ENCODE data around the gene ZNF471.

- TF ChIP-seq REST (IDR thresholded peaks at IDR 0.05; ENCODE audit: low read depth), result no peak
- TF ChIP-seq FOXM1 (IDR thresholded peaks at IDR 0.05; ENCODE audit: borderline replicate concordance, low read depth), result no peak
- no peak for TF ChIP-seq EP300 (IDR thresholded peaks at IDR 0.05; ENCODE audit: borderline replicate concordance)
- TF ChIP-seq YY1 (IDR thresholded peaks at IDR 0.05; ENCODE audit: low read depth), result no peak
- TF ChIP-seq TCF12 (IDR thresholded peaks at IDR 0.05; ENCODE audit: low read depth), result no peak
- no peak for TF ChIP-seq RAD21 (IDR thresholded peaks at IDR 0.05; ENCODE audit: low read depth)
- TF ChIP-seq MAX (IDR thresholded peaks at IDR 0.05), result no peak
- TF ChIP-seq TAF1 (IDR thresholded peaks at IDR 0.05; ENCODE audit: low read depth), result no peak
These were observed 55.1 kb downstream of the ZNF471 start for GRCh38 chr19:56562766-56563165.

Data from Ishikawa (cell line).